Neuronal stem cell (in vitro differentiated cells): ENCODE data around the gene ZNF280C. TPM values are rescaled to one million over a fixed set of nuclear protein-coding genes. Genes with fewer than 3 reads are reported as not detected.

Experiments
- DNase-seq: peaks from one replicate; pipeline ENCODE4 v3.0.0-alpha.2; 2013; ENCODE audit warnings: low spot score
- H2AFZ ChIP-seq: one replicate; pipeline ENCODE4 v1.6.1; 2013; ENCODE audit warnings: mild to moderate bottlenecking, low read length, inconsistent platforms
- H2AK5ac ChIP-seq: 2 replicates; pipeline ENCODE4 v1.6.1; 2013; ENCODE audit warnings: low read depth, mild to moderate bottlenecking, inconsistent platforms, low read length, moderate library complexity, mixed read lengths
- H2BK120ac ChIP-seq: 2 replicates; pipeline ENCODE4 v1.6.1; 2013; ENCODE audit warnings: low read depth, mild to moderate bottlenecking, inconsistent platforms, low read length, moderate library complexity, mixed read lengths
- H2BK12ac ChIP-seq: one replicate; pipeline ENCODE4 v1.6.1; 2013; ENCODE audit warnings: low read length, inconsistent platforms
- H2BK15ac ChIP-seq: 2 replicates; pipeline ENCODE4 v1.6.1; 2013; ENCODE audit warnings: mild to moderate bottlenecking, low read length, inconsistent platforms, mixed read lengths
- H2BK5ac ChIP-seq: one replicate; pipeline ENCODE4 v1.6.1; 2013; ENCODE audit warnings: inconsistent platforms, mild to moderate bottlenecking, low read length, moderate library complexity
- H3K14ac ChIP-seq: one replicate; pipeline ENCODE4 v1.6.1; 2013; ENCODE audit warnings: low read length, inconsistent platforms
- H3K18ac ChIP-seq: 2 replicates; pipeline ENCODE4 v1.6.1; 2013; ENCODE audit warnings: low read length, inconsistent platforms
- H3K23ac ChIP-seq: 2 replicates; pipeline ENCODE4 v1.6.1; 2013; ENCODE audit warnings: low read depth, mild to moderate bottlenecking, mixed read lengths, low read length, inconsistent platforms; ENCODE audit not compliant: poor library complexity
- H3K27ac ChIP-seq: replicated peaks from 3 replicates; pipeline ENCODE4 v1.5.1; 2013; ENCODE audit warnings: low read length, inconsistent platforms
- H3K27me3 ChIP-seq, 3 experiments: 2 replicates each; pipeline ENCODE4 v1.6.1; 2013; ENCODE audit warnings: low read length in 3 of 3, mild to moderate bottlenecking in 2 of 3, inconsistent platforms in 1 of 3, low read depth in 1 of 3, mixed read lengths in 1 of 3, moderate library complexity in 1 of 3; ENCODE audit not compliant: control insufficient read depth in 3 of 3, insufficient read depth in 3 of 3
- H3K36me3 ChIP-seq, 2 donors: replicated peaks in 1 of 2; 2 replicates each; pipeline ENCODE4 v1.6.1; 2013; ENCODE audit warnings: low read length in 2 of 2; ENCODE audit not compliant: control insufficient read depth in 2 of 2, insufficient read depth in 2 of 2
- H3K4ac ChIP-seq: 2 replicates; pipeline ENCODE4 v1.6.1; 2013; ENCODE audit warnings: inconsistent platforms, mild to moderate bottlenecking, low read length, moderate library complexity
- H3K4me1 ChIP-seq, 2 donors: 1 replicate in 1 of 2; 2 replicates in 1 of 2; pipeline ENCODE4 v1.6.1; 2013; ENCODE audit warnings: low read length in 2 of 2, low read depth in 1 of 2; ENCODE audit not compliant: control insufficient read depth in 2 of 2, insufficient read depth in 1 of 2
- H3K4me2 ChIP-seq: one replicate; pipeline ENCODE4 v1.6.1; 2013; ENCODE audit warnings: mild to moderate bottlenecking, low read length, inconsistent platforms; ENCODE audit not compliant: insufficient read depth, poor library complexity, severe bottlenecking
- H3K4me3 ChIP-seq, 2 donors: 2 replicates each; pipeline ENCODE4 v1.5.1; 2013; ENCODE audit warnings: low read length in 2 of 2, mild to moderate bottlenecking in 2 of 2, inconsistent platforms in 1 of 2, moderate library complexity in 1 of 2
- H3K79me1 ChIP-seq: one replicate; pipeline ENCODE4 v1.6.1; 2013; ENCODE audit warnings: low read depth, mild to moderate bottlenecking, inconsistent platforms, low read length, moderate library complexity
- H3K9ac ChIP-seq: one replicate; pipeline ENCODE4 v1.6.1; 2013; ENCODE audit warnings: mild to moderate bottlenecking, low read depth, low read length, inconsistent platforms; ENCODE audit not compliant: poor library complexity
- H3K9me3 ChIP-seq, 2 donors: replicated peaks in 1 of 2; 2 replicates each; pipeline versions ENCODE3 to v1.6.1; 2013; ENCODE audit warnings: low read length in 2 of 2, mild to moderate bottlenecking in 2 of 2, inconsistent platforms in 1 of 2, low read depth in 1 of 2, mixed read lengths in 1 of 2, moderate library complexity in 1 of 2; ENCODE audit not compliant: control insufficient read depth in 2 of 2, insufficient read depth in 1 of 2
- H4K8ac ChIP-seq: one replicate; pipeline ENCODE4 v1.6.1; 2013; ENCODE audit warnings: low read depth, mild to moderate bottlenecking, inconsistent platforms, low read length, moderate library complexity
- H4K91ac ChIP-seq: one replicate; pipeline ENCODE4 v1.6.1; 2013; ENCODE audit warnings: low read length, low read depth, mild to moderate bottlenecking, inconsistent platforms; ENCODE audit not compliant: poor library complexity
- WGBS, 2 donors: extraction: QIAGEN DNeasy Blood & Tissue Kit; methylation state at CpG; one replicate each; pipeline ENCODE4 v1.1.7; 2013; ENCODE audit warnings: missing lambda C conversion rate in 2 of 2, mixed read lengths in 1 of 2; ENCODE audit not compliant: insufficient read length in 2 of 2, insufficient replicate concordance in 1 of 2; ENCODE audit errors: extremely low coverage in 2 of 2; 5-methylcytosine and 5-hydroxymethylcytosine counted together
- polyA plus RNA-seq, 2 experiments: library from polyadenylated mRNA; stranded (reverse); fragments of 200-250 nt; gene quantifications; one replicate each; pipeline ENCODE4 v1.2.3, GENCODE V29; 2013

ZNF280C gene, protein sequence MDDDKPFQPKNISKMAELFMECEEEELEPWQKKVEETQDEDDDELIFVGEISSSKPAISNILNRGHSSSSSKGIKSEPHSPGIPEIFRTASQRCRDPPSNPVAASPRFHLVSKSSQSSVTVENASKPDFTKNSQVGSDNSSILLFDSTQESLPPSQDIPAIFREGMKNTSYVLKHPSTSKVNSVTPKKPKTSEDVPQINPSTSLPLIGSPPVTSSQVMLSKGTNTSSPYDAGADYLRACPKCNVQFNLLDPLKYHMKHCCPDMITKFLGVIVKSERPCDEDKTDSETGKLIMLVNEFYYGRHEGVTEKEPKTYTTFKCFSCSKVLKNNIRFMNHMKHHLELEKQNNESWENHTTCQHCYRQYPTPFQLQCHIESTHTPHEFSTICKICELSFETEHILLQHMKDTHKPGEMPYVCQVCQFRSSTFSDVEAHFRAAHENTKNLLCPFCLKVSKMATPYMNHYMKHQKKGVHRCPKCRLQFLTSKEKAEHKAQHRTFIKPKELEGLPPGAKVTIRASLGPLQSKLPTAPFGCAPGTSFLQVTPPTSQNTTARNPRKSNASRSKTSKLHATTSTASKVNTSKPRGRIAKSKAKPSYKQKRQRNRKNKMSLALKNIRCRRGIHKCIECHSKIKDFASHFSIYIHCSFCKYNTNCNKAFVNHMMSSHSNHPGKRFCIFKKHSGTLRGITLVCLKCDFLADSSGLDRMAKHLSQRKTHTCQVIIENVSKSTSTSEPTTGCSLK
- 15.2 TPM for polyA plus RNA-seq (2013, experiment 1 of 2)
- 16.0 TPM for polyA plus RNA-seq (2013, experiment 2 of 2)

DNA sequence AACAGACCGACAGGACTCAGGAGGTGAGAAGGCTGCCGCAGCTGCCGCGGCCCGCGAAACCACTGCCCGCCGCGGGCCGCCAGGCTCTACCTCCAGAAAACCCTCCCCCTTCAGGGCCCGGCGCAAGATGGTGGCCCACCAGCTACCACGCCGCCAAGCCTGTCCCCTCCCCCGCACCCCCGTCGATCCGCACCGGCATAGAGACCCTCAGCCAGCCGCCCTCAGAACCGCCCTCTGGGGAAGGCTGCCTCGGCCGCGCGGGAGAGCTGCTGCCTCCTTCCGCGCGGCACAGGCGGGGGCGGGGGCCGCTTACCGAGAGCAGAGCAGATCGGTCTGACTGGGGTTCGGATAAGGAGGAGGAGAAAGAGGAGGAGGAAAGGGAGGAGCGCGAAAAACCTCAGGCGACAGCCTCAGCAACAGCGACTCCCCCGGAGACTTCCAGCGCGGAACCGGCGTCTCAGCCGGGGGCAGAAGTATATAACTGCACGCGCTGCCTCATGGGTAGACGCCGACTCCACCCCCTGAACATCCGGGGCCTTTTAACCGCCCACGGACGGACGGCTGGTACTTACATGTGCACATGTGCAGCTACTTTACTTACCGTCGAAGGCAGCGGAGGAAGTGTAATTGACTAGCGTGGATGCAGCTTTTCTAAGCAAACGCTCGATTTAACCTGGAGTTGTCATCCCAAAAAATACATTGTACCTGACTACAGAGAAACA lies at the start of gene ZNF280C:
ZNF280C (minus strand) TSS at position 451 of the 722 bp plus-strand sequence. CDS start 8,450 bp downstream, outside the sequence.
- Histone ChIP-seq H3K27ac (peak within 1 kb of the TSS; percentile 96), H3K4me1 (no peaks in the 10 kb centered on the region), H4K91ac (no peak within 1 kb of the TSS), H2BK12ac (no peak within 1 kb of the TSS), H2BK15ac (no peak within 1 kb of the TSS), H4K8ac (no peak within 1 kb of the TSS), H3K4me2 (peak within 1 kb of the TSS; percentile 45), H3K18ac (peak within 1 kb of the TSS; percentile 92), H3K14ac (peak within 1 kb of the TSS; percentile 71), H2BK120ac (no peak within 1 kb of the TSS), H3K79me1 (no peaks in the 10 kb centered on the region), H3K36me3 (peaks cover 0 to 4% of the 10 kb centered on the region in 2 donors), H2AK5ac (no peak within 1 kb of the TSS), H3K9ac (peak within 1 kb of the TSS; percentile 60), H3K23ac (no peak within 1 kb of the TSS), H3K27me3 (no peaks in the 10 kb centered on the region), H3K9me3 (peaks cover 0 to 11% of the 10 kb centered on the region in 2 donors), H3K4me3 (peak within 1 kb of the TSS; percentile 86 to 89), H2BK5ac (peak within 1 kb of the TSS; percentile 24), H3K4ac (no peak within 1 kb of the TSS), H2AFZ (peak within 1 kb of the TSS; percentile 79)
- WGBS, 2 donors, result no CpG with 5 or more reads among the region's 59 CpGs
- DNase-seq, result peak; percentile 63

- H3K36me3 ChIP-seq, result no peaks in the 10 kb centered on the region
- no peak for DNase-seq
- no CpG with 5 or more reads among the region's 5 CpGs for WGBS, 2 donors
- no peak overlapping the region for H3K4me3 ChIP-seq
- H3K79me1 ChIP-seq, result no peaks in the 10 kb centered on the region
- no peak overlapping the region for H2BK120ac ChIP-seq
- H3K9ac ChIP-seq, result no peak overlapping the region
- no peak overlapping the region for H4K8ac ChIP-seq
- no peaks in the 10 kb centered on the region for H3K27me3 ChIP-seq
- no peak overlapping the region for H2BK12ac ChIP-seq
- no peak overlapping the region for H3K27ac ChIP-seq
- H3K18ac ChIP-seq, result no peak overlapping the region
- no peak overlapping the region for H2BK5ac ChIP-seq
- no peaks in the 10 kb centered on the region for H3K9me3 ChIP-seq
- no peak overlapping the region for H3K23ac ChIP-seq
- no peak overlapping the region for H3K4ac ChIP-seq
- H3K4me1 ChIP-seq, result no peaks in the 10 kb centered on the region
- no peak overlapping the region for H2AK5ac ChIP-seq
- H2AFZ ChIP-seq, result no peak overlapping the region
- H2BK15ac ChIP-seq, result no peak overlapping the region
- no peak overlapping the region for H3K14ac ChIP-seq
- no peak overlapping the region for H4K91ac ChIP-seq
- no peak overlapping the region for H3K4me2 ChIP-seq
Observed at GRCh38 chrX:130304587-130305368, 36.1 kb upstream of the ZNF280C start.

GRCh38 chrX:130301977-130302376 lies 33.3 kb upstream of the ZNF280C start:
- Histone ChIP-seq H4K8ac (no peak overlapping the region), H3K18ac (no peak overlapping the region), H3K9ac (no peak overlapping the region), H2AFZ (no peak overlapping the region), H3K14ac (no peak overlapping the region), H3K4me2 (no peak overlapping the region), H3K79me1 (no peaks in the 10 kb centered on the region), H3K4ac (no peak overlapping the region), H3K36me3 (no peaks in the 10 kb centered on the region), H2BK120ac (no peak overlapping the region), H2BK15ac (no peak overlapping the region), H4K91ac (no peak overlapping the region), H3K23ac (no peak overlapping the region), H2BK12ac (no peak overlapping the region), H2BK5ac (no peak overlapping the region), H2AK5ac (no peak overlapping the region), H3K27ac (no peak overlapping the region), H3K4me1 (no peaks in the 10 kb centered on the region), H3K27me3 (no peaks in the 10 kb centered on the region), H3K9me3 (no peaks in the 10 kb centered on the region), H3K4me3 (no peak overlapping the region)
- no CpG with 5 or more reads among the region's 1 CpG for WGBS, 2 donors
- DNase-seq, result no peak
